ENCODE results near the gene MYMX. TPM values are rescaled to one million over a fixed set of nuclear protein-coding genes. Genes with fewer than 3 reads are reported as not detected.

The MYMX gene
- total RNA-seq, 1 donor from 2014 or later: 0.91 TPM

DNA sequence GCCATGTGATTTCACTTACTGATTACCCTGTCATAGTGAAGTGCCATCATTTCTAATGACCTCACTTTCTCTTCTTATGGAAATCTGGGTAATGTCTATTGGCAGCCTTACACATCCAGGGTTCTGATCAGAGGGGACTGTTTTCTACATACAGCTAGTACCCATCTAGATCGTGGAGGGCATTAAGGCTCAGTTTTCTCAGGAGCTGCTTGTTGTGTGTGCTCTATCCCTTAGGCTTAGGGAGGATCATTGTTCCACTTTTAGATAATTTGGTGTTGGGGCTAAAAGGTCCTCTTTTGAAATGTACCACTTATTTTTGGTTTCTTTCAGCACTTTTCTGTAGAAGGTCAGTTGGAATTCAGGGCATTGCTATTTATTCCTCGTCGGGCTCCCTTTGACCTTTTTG is 34.0 kb downstream of the MYMX start:
- no peak overlapping the region for H3K4me3 Mint-ChIP-seq (ENCODE audit: unreplicated experiment)
- no peak overlapping the region for H3K27ac Mint-ChIP-seq (ENCODE audit: unreplicated experiment)
- peaks cover 16% of the 10 kb centered on the region for H3K36me3 Mint-ChIP-seq (ENCODE audit: unreplicated experiment)
- no peak for DNase-seq
- TF ChIP-seq, protein P1, sequence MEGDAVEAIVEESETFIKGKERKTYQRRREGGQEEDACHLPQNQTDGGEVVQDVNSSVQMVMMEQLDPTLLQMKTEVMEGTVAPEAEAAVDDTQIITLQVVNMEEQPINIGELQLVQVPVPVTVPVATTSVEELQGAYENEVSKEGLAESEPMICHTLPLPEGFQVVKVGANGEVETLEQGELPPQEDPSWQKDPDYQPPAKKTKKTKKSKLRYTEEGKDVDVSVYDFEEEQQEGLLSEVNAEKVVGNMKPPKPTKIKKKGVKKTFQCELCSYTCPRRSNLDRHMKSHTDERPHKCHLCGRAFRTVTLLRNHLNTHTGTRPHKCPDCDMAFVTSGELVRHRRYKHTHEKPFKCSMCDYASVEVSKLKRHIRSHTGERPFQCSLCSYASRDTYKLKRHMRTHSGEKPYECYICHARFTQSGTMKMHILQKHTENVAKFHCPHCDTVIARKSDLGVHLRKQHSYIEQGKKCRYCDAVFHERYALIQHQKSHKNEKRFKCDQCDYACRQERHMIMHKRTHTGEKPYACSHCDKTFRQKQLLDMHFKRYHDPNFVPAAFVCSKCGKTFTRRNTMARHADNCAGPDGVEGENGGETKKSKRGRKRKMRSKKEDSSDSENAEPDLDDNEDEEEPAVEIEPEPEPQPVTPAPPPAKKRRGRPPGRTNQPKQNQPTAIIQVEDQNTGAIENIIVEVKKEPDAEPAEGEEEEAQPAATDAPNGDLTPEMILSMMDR (IDR thresholded peaks at IDR 0.05; ENCODE audit: partially characterized antibody, unreplicated experiment): no peak
- H3K4me1 Mint-ChIP-seq (ENCODE audit: low read depth, unreplicated experiment): peaks cover 33% of the 10 kb centered on the region
- H3K27me3 Mint-ChIP-seq (ENCODE audit: unreplicated experiment): peaks cover 17% of the 10 kb centered on the region
- peaks cover 23% of the 10 kb centered on the region for H3K9me3 Mint-ChIP-seq (ENCODE audit: unreplicated experiment)

DNA sequence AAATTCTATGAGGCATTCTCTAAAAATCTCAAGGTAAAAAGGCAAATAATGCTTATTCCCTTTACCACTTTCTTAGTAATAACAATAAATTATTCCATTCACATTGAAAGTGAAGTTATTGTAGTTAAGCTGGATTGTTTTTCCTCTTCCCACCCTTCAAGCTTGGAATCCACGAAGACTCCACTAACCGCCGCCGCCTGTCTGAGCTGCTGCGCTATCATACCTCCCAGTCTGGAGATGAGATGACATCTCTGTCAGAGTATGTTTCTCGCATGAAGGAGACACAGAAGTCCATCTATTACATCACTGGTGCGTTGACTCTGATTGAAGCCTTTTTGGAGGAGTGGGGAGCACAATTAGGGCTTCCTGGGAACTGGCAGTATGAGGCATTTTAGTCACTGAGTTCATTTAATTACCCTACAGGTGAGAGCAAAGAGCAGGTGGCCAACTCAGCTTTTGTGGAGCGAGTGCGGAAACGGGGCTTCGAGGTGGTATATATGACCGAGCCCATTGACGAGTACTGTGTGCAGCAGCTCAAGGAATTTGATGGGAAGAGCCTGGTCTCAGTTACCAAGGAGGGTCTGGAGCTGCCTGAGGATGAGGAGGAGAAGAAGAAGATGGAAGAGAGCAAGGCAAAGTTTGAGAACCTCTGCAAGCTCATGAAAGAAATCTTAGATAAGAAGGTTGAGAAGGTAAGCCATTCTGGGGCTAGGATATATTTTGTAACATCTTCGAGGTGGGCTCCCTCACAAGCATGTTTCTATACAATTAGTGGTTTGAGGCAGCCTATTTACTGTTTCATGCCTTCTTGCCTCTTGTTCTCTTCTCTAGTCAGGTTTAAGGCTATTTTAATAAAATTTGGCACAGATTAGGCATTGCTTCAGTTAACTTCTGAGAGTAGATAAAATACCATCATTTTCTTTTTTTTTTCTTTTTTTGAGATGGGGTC is 35.1 kb downstream of the MYMX start:
- TF ChIP-seq, protein P1 (IDR thresholded peaks at IDR 0.05; ENCODE audit: partially characterized antibody, unreplicated experiment): no peak
- peak overlapping the region; percentile 29 for H3K27ac Mint-ChIP-seq (ENCODE audit: unreplicated experiment)
- H3K36me3 Mint-ChIP-seq (ENCODE audit: unreplicated experiment): peaks cover 16% of the 10 kb centered on the region
- DNase-seq: no peak
- peaks cover 37% of the 10 kb centered on the region for H3K4me1 Mint-ChIP-seq (ENCODE audit: low read depth, unreplicated experiment)
- H3K27me3 Mint-ChIP-seq (ENCODE audit: unreplicated experiment): peaks cover 17% of the 10 kb centered on the region
- H3K4me3 Mint-ChIP-seq (ENCODE audit: unreplicated experiment): peak overlapping the region; percentile 60
- peaks cover 23% of the 10 kb centered on the region for H3K9me3 Mint-ChIP-seq (ENCODE audit: unreplicated experiment)

DNA sequence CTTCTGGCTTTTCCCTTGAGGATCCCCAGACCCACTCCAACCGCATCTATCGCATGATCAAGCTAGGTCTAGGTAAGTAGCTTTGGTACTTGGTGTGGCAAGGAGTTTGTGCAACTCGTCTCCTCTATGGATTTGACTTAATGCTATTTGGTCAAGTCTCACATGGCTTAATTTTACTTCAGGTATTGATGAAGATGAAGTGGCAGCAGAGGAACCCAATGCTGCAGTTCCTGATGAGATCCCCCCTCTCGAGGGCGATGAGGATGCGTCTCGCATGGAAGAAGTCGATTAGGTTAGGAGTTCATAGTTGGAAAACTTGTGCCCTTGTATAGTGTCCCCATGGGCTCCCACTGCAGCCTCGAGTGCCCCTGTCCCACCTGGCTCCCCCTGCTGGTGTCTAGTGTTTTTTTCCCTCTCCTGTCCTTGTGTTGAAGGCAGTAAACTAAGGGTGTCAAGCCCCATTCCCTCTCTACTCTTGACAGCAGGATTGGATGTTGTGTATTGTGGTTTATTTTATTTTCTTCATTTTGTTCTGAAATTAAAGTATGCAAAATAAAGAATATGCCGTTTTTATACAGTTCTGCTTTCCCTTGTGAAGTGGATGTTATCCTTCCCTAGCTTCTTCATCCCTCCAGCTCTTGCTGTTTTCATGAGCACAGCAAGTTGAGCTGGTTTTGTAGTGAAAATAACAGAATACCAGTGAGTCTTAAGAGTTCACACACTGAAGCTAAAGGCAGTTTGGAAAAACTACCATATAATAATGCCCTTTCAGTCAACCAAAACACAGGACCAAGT is 36.8 kb downstream of the MYMX start:
- peaks cover 41% of the 10 kb centered on the region for H3K4me1 Mint-ChIP-seq (ENCODE audit: low read depth, unreplicated experiment)
- H3K27me3 Mint-ChIP-seq (ENCODE audit: unreplicated experiment): peaks cover 14% of the 10 kb centered on the region

DNA sequence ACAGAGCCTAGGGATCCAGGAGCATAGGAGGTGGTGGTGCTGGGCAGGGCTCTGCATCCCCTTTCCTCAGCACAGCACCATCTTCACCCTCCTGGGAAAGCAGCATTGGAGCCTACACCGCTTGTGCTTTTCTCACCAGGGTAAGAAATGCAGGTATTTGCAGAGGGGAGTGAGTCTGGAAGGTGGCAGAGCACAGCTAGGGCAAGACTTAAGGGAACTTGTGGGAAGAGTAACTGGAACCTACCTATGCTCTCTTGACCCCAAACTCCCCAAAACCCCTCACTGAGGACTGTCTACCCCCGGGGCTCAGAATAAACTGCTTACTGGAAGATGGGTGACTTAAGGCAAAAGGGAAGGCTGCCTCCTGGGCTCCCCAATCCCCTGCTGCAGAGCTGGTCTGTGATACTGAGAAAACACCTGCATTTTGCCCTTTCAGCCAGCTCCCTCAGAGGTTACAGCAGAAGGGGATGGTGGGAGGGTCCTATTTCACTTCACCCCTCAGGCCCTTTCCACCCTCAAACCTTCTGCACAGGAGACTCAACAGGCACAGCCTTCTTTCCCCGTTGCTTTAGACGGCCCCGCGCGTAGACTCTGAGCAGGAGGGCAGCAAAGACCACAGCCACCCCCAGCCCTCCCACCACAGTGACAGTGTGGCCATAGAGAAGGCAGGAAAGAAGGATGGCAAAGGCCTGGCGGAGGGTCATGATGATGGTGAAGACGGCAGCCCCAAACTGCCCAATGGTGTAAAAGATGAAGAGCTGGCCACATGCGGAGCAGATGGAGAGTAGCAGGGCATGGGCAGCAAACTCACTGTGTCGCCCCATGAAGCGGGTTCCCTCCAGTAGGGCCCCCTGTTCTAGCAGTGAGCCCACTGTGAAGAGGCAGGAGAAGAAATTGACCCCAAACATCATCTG is 37.7 kb downstream of the MYMX start:
- peak overlapping the region; percentile 100 for H3K4me3 Mint-ChIP-seq (ENCODE audit: unreplicated experiment)
- peak overlapping the region; percentile 64 for H3K27ac Mint-ChIP-seq (ENCODE audit: unreplicated experiment)
- H3K9me3 Mint-ChIP-seq (ENCODE audit: unreplicated experiment): peaks cover 16% of the 10 kb centered on the region
- H3K27me3 Mint-ChIP-seq (ENCODE audit: unreplicated experiment): peaks cover 12% of the 10 kb centered on the region
- TF ChIP-seq, protein P1 (IDR thresholded peaks at IDR 0.05; ENCODE audit: partially characterized antibody, unreplicated experiment): no peak
- DNase-seq: no peak
- H3K36me3 Mint-ChIP-seq (ENCODE audit: unreplicated experiment): peaks cover 11% of the 10 kb centered on the region
- peaks cover 34% of the 10 kb centered on the region for H3K4me1 Mint-ChIP-seq (ENCODE audit: low read depth, unreplicated experiment)

More for the DNA sequence above, 36.8 kb downstream of the MYMX start:
- TF ChIP-seq, protein P1 (IDR thresholded peaks at IDR 0.05; ENCODE audit: partially characterized antibody, unreplicated experiment): peak; percentile 50
- no peak overlapping the region for H3K27ac Mint-ChIP-seq (ENCODE audit: unreplicated experiment)
- peaks cover 14% of the 10 kb centered on the region for H3K36me3 Mint-ChIP-seq (ENCODE audit: unreplicated experiment)
- peak overlapping the region; percentile 63 for H3K4me3 Mint-ChIP-seq (ENCODE audit: unreplicated experiment)
- peak; percentile 75 for DNase-seq
- H3K9me3 Mint-ChIP-seq (ENCODE audit: unreplicated experiment): peaks cover 19% of the 10 kb centered on the region

All from glutamatergic neuron (in vitro differentiated cells).